ENCODE measurements around the gene CRIP3.

DNA sequence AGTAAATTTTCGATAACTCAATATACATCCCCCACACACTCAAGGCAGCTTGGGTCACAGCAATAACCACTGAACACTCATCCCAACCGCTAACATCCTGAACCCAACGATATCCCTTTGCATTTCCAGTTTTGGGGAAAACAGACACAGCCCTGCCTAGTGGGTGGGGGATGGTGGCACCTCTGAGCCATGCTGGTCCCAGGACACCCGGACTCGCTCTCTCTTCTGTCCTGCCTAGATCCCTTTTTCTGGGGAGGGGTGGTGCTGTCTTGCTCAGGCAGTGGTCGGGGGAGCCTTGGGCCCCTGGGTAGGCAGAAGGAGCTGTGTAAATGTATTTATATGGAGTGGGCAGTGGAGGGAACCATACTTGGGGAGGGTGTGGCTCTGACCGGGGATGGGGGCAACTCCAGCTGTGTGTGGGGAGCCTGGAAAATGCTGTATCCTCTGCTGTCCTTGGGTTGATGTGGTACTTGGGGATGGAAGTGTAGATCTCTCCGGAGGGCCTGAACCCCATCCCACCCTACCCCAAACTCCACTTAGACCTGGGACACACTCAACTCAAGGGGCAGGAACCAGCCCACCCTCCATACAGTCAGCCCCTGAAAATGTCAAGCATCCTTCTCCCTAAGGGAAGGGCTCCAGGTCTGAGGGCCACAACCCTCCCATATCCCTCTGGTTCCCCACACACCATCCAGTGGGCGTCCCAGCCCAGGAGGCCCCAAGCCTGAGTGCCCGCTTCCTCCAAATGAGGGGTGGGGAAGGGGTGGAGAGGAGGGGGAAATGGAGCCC lies 34.3 kb downstream of the CRIP3 start:
- no peak for TF ChIP-seq POLR2A (IDR thresholded peaks at IDR 0.05)
- TF ChIP-seq, protein P1, sequence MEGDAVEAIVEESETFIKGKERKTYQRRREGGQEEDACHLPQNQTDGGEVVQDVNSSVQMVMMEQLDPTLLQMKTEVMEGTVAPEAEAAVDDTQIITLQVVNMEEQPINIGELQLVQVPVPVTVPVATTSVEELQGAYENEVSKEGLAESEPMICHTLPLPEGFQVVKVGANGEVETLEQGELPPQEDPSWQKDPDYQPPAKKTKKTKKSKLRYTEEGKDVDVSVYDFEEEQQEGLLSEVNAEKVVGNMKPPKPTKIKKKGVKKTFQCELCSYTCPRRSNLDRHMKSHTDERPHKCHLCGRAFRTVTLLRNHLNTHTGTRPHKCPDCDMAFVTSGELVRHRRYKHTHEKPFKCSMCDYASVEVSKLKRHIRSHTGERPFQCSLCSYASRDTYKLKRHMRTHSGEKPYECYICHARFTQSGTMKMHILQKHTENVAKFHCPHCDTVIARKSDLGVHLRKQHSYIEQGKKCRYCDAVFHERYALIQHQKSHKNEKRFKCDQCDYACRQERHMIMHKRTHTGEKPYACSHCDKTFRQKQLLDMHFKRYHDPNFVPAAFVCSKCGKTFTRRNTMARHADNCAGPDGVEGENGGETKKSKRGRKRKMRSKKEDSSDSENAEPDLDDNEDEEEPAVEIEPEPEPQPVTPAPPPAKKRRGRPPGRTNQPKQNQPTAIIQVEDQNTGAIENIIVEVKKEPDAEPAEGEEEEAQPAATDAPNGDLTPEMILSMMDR (IDR thresholded peaks at IDR 0.05) = no peak
